DOHH2 (cell line): ENCODE measurements around the gene ME3.

ENCODE experiments used
- EZH2phosphoT487 ChIP-seq: fragments of 200-600 bp; sonication (generic); IDR thresholded peaks from 2 replicates; pipeline ENCODE4 v1.6.1; 2017; ENCODE audit warnings: borderline replicate concordance, mild to moderate bottlenecking, antibody characterized with exemption, low read length, moderate library complexity, mixed read lengths
- TF ChIP-seq, protein P1 (sequence below): fragments of 200-600 bp; sonication (generic); IDR thresholded peaks from one replicate; pipeline ENCODE4 v1.5.1; 2014; ENCODE audit warnings: antibody characterized with exemption, mild to moderate bottlenecking, low read depth, low read length; ENCODE audit not compliant: poor library complexity, severe bottlenecking

DNA sequence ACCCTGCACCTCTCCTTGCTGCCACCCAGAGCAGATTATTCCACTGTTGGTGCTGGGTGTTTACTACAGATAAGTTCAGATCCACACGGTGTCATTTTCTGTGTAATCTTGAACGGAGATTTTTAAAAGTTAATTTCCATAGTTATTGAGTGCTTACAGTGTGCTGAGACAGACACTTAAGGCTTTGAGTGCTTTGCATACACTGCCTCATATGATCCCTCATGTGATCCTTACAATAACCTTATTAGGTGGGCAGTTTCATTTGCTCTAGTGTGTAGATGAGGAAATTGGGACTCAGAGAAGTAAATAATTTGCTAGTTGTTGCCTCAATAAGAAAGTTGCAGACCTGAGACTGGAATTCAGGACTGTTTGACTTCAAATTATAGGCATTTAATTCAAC is 32.3 kb upstream of the ME3 start:
- TF ChIP-seq, protein P1, sequence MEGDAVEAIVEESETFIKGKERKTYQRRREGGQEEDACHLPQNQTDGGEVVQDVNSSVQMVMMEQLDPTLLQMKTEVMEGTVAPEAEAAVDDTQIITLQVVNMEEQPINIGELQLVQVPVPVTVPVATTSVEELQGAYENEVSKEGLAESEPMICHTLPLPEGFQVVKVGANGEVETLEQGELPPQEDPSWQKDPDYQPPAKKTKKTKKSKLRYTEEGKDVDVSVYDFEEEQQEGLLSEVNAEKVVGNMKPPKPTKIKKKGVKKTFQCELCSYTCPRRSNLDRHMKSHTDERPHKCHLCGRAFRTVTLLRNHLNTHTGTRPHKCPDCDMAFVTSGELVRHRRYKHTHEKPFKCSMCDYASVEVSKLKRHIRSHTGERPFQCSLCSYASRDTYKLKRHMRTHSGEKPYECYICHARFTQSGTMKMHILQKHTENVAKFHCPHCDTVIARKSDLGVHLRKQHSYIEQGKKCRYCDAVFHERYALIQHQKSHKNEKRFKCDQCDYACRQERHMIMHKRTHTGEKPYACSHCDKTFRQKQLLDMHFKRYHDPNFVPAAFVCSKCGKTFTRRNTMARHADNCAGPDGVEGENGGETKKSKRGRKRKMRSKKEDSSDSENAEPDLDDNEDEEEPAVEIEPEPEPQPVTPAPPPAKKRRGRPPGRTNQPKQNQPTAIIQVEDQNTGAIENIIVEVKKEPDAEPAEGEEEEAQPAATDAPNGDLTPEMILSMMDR, result no peak
- TF ChIP-seq EZH2phosphoT487, result no peak
